Endothelial cell of umbilical vein (primary cell): ENCODE measurements around the gene PRKG1. TPM values are rescaled to one million over a fixed set of nuclear protein-coding genes. Genes with fewer than 3 reads are reported as not detected.

Source experiments
- BruUV-seq: library from RNA; stranded (reverse); fragments of 400-500 nt; replicated peaks from 2 replicates; lab custom pipeline; 2021; lab: Mats Ljungman, UMichigan
- CTCF ChIA-PET: fragments of 300-600, 350-600 bp; sonication (Branson Sonifier 250); formaldehyde crosslinking; loops from one replicate; lab custom pipeline; 2021; ENCODE audit warnings: antibody characterized with exemption, inconsistent platforms; lab: Charles Lee
- POLR2A ChIA-PET: fragments of 300-600, 350-600 bp; sonication (Branson Sonifier 250); formaldehyde crosslinking; loops from one replicate; lab custom pipeline; 2021; ENCODE audit warnings: antibody characterized with exemption, inconsistent platforms; lab: Charles Lee
- DNase-seq: peaks from one replicate; pipeline ENCODE4 v3.0.0-alpha.2; 2011; ENCODE audit warnings: low read depth, low spot score
- FAIRE-seq: peaks from 2 replicates; lab custom pipeline; 2011; peaks lifted over from hg19 to GRCh38; lab: Jason Lieb, UNC
- H2AFZ ChIP-seq: 2 replicates; pipeline ENCODE4 v1.6.0; 2012; ENCODE audit warnings: low read depth, low read length, control low read depth, inconsistent platforms
- H3K27ac ChIP-seq: 2 replicates; pipeline ENCODE4 v1.5.1; 2011; ENCODE audit warnings: low read depth, mild to moderate bottlenecking, control low read depth, low read length, moderate library complexity; ENCODE audit not compliant: insufficient read depth
- H3K27me3 ChIP-seq, 2 experiments: 2 replicates each; pipeline versions ENCODE4 v1.6.0 to v1.6.1; 2011; ENCODE audit warnings: low read length in 2 of 2, mixed read lengths in 1 of 2; ENCODE audit not compliant: control insufficient read depth in 2 of 2, insufficient read depth in 2 of 2
- H3K36me3 ChIP-seq, 2 experiments: 2 replicates in 1 of 2; 3 replicates in 1 of 2; pipeline ENCODE4 v1.5.1; 2011; ENCODE audit warnings: low read length in 2 of 2, mild to moderate bottlenecking in 1 of 2, moderate library complexity in 1 of 2; ENCODE audit not compliant: control insufficient read depth in 2 of 2, insufficient read depth in 2 of 2; ENCODE audit errors: extremely low read depth in 1 of 2
- H3K4me1 ChIP-seq: 3 replicates; pipeline ENCODE4 v1.5.1; 2011; ENCODE audit warnings: mild to moderate bottlenecking, low read length; ENCODE audit not compliant: control insufficient read depth, insufficient read depth; ENCODE audit errors: extremely low read depth
- H3K4me2 ChIP-seq: 2 replicates; pipeline ENCODE4 v1.6.1; 2011; ENCODE audit warnings: low read length, control low read depth, mixed read lengths; ENCODE audit not compliant: insufficient read depth
- H3K4me3 ChIP-seq, 3 experiments: fragments of 200-600 bp in 1 of 3; sonication (generic), shearing (Covaris generic) in 1 of 3; replicated peaks in 1 of 3; 2 replicates each; pipeline ENCODE4 v1.5.1; 2011 to 2016; ENCODE audit warnings: control low read depth in 3 of 3, low read length in 3 of 3, mild to moderate bottlenecking in 2 of 3, inconsistent platforms in 1 of 3, low read depth in 1 of 3, moderate library complexity in 1 of 3; ENCODE audit not compliant: insufficient read depth in 1 of 3
- H3K79me2 ChIP-seq: 2 replicates; pipeline ENCODE4 v1.6.0; 2012; ENCODE audit warnings: low read length, inconsistent platforms; ENCODE audit not compliant: control insufficient read depth, insufficient read depth
- H3K9ac ChIP-seq: replicated peaks from 2 replicates; pipeline ENCODE3; 2011; ENCODE audit warnings: low read length, control low read depth; ENCODE audit not compliant: insufficient read depth; ENCODE audit errors: extremely low read depth
- H3K9me1 ChIP-seq: replicated peaks from 3 replicates; pipeline ENCODE4 v1.6.0; 2011; ENCODE audit warnings: mild to moderate bottlenecking, low read length; ENCODE audit not compliant: control insufficient read depth, insufficient read depth; ENCODE audit errors: extremely low read depth
- H3K9me3 ChIP-seq: replicated peaks from 2 replicates; pipeline ENCODE4 v1.5.1; 2012; ENCODE audit warnings: low read length, inconsistent platforms; ENCODE audit not compliant: control insufficient read depth, insufficient read depth
- H4K20me1 ChIP-seq: replicated peaks from 2 replicates; pipeline ENCODE3; 2011; ENCODE audit warnings: mild to moderate bottlenecking, low read length; ENCODE audit not compliant: control insufficient read depth, insufficient read depth; ENCODE audit errors: extremely low read depth
- EZH2 ChIP-seq: IDR thresholded peaks from 2 replicates; pipeline ENCODE4 v1.6.1; 2012; ENCODE audit warnings: borderline replicate concordance, low read depth, mild to moderate bottlenecking, moderate library complexity, low read length, inconsistent platforms; ENCODE audit not compliant: severe bottlenecking
- FOS ChIP-seq: IDR thresholded peaks from 2 replicates; pipeline ENCODE4 v1.6.1; 2011; ENCODE audit warnings: mild to moderate bottlenecking, low read length, moderate library complexity, borderline replicate concordance; ENCODE audit not compliant: insufficient read depth
- GATA2 ChIP-seq: IDR thresholded peaks from 2 replicates; pipeline ENCODE4 v1.7.0; 2011; ENCODE audit warnings: low read depth, mild to moderate bottlenecking, moderate library complexity, mixed read lengths, low read length; ENCODE audit not compliant: insufficient read length, insufficient read depth
- JUN ChIP-seq: IDR thresholded peaks from 2 replicates; pipeline ENCODE4 v1.6.1; 2011; ENCODE audit warnings: borderline replicate concordance, low read depth; ENCODE audit not compliant: insufficient read length, insufficient read depth
- MYC ChIP-seq: IDR thresholded peaks from one replicate; pipeline ENCODE4 v1.6.1; 2011; ENCODE audit warnings: mild to moderate bottlenecking, low read depth, low read length
- POLR2A ChIP-seq: IDR thresholded peaks from 2 replicates; pipeline ENCODE4 v1.6.1; 2012; ENCODE audit warnings: low read depth, mild to moderate bottlenecking, control low read depth, low read length
- POLR2AphosphoS5 ChIP-seq: IDR thresholded peaks from 2 replicates; pipeline ENCODE4 v1.6.1; 2012; ENCODE audit warnings: low read depth, mild to moderate bottlenecking, control low read depth, low read length, moderate library complexity; ENCODE audit not compliant: insufficient read depth
- dilution Hi-C: fragments of 300-500 bp; cut with MboI; formaldehyde crosslinking; loops from one replicate; pipeline ENCODE4 v1.15.0; 2019; ENCODE audit warnings: low sequenced_read_pairs; ENCODE audit not compliant: extremely low pct_ligation_motif_present
- intact Hi-C: fragments of 100-400 bp; cut with micrococcal nuclease; formaldehyde crosslinking; loops from one replicate; pipeline ENCODE4 v1.10.0; 2022
- polyA plus RNA-seq, 4 experiments: library from polyadenylated mRNA; depleted of rRNA in 3 of 4; stranded (reverse) in 3 of 4; unstranded in 1 of 4; fragments of >200 nt; gene quantifications; 2 replicates each; pipeline versions ENCODE4 v1.2.1 to v1.2.3, GENCODE V29; 2011 to 2012; ENCODE audit warnings: missing spikeins in 1 of 4
- total RNA-seq: library from RNA; stranded (reverse); gene quantifications from 2 replicates; pipeline ENCODE4 v1.2.3, GENCODE V29; 2021
- TF ChIP-seq, protein P1 (sequence below): IDR thresholded peaks from 2 replicates; pipeline ENCODE4 v1.6.1; 2011; ENCODE audit not compliant: insufficient read depth, insufficient read length
- TF ChIP-seq, protein P2 (sequence below), 2 donors: IDR thresholded peaks; 1 replicate in 1 of 2; 2 replicates in 1 of 2; pipeline ENCODE4 v1.5.1; 2011; ENCODE audit warnings: low read length in 2 of 2, mild to moderate bottlenecking in 2 of 2, moderate library complexity in 2 of 2, control low read depth in 1 of 2, inconsistent platforms in 1 of 2, low read depth in 1 of 2; ENCODE audit not compliant: insufficient read depth in 1 of 2; ENCODE audit errors: extremely low read depth in 1 of 2

The PRKG1 gene
- total and polyA plus RNA-seq, 2 donors (not counting 3 experiments of a cell fraction or from before 2014, with no cell fraction given): 0.01 to 0.18 TPM

DNA sequence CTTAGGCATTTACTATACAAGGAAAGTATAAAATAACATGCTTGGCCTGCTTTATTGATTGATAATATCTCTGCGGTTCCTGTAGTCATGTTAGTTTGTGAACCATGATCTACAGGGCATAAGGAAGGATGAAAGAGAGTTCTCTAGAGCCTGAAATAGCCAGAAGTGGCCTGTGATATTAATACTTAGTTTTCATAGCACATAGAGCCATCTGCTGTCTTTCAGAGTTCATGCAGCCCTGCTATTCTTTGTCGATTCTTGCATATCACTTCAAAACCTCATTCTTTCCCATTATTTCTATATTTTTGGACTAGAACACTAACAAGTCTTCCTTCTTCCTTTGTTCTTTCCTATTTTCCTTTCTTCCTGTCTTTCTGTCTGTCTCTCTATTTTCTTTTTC is 26.4 kb upstream of the PRKG1 start:
- Histone ChIP-seq H3K4me3 (no peak overlapping the region), H3K27ac (no peak overlapping the region), H3K9me3 (no peaks in the 10 kb centered on the region), H4K20me1 (no peaks in the 10 kb centered on the region), H3K4me1 (no peaks in the 10 kb centered on the region), H3K27me3 (peaks cover 1 to 2% of the 10 kb centered on the region in 2 experiments), H3K79me2 (no peaks in the 10 kb centered on the region), H3K9me1 (no peaks in the 10 kb centered on the region), H3K9ac (no peak overlapping the region), H3K4me2 (no peak overlapping the region), H3K36me3 (no peaks in the 10 kb centered on the region), H2AFZ (no peak overlapping the region)
- no peak for FAIRE-seq
- TF ChIP-seq, protein P1, sequence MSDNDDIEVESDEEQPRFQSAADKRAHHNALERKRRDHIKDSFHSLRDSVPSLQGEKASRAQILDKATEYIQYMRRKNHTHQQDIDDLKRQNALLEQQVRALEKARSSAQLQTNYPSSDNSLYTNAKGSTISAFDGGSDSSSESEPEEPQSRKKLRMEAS: no peak
- TF ChIP-seq FOS (no peak), JUN (no peak), EZH2 (no peak), GATA2 (no peak), POLR2AphosphoS5 (no peak), MYC (no peak), POLR2A (no peak)
- TF ChIP-seq, protein P2, sequence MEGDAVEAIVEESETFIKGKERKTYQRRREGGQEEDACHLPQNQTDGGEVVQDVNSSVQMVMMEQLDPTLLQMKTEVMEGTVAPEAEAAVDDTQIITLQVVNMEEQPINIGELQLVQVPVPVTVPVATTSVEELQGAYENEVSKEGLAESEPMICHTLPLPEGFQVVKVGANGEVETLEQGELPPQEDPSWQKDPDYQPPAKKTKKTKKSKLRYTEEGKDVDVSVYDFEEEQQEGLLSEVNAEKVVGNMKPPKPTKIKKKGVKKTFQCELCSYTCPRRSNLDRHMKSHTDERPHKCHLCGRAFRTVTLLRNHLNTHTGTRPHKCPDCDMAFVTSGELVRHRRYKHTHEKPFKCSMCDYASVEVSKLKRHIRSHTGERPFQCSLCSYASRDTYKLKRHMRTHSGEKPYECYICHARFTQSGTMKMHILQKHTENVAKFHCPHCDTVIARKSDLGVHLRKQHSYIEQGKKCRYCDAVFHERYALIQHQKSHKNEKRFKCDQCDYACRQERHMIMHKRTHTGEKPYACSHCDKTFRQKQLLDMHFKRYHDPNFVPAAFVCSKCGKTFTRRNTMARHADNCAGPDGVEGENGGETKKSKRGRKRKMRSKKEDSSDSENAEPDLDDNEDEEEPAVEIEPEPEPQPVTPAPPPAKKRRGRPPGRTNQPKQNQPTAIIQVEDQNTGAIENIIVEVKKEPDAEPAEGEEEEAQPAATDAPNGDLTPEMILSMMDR (IDR thresholded peaks at IDR 0.05; ENCODE audit: extremely low read depth in 1 of 2, insufficient read depth in 1 of 2, low read depth in 1 of 2, low read length in 2 of 2): no peak
- intact Hi-C loops (no loop called here), dilution Hi-C loops (no loop called here)
- BruUV-seq: no TSS peak
- no peak for DNase-seq
- ChIA-PET CTCF (interaction anchor here (0.6 kb wide), 1 partner anchor 157 kb away, joined by 3 read pairs; no protein-coding TSS in a partner anchor), POLR2A (no interaction called here)
